Measurements from ENCODE around the gene JAK1. TPM values are rescaled to one million over a fixed set of nuclear protein-coding genes. Genes with fewer than 3 reads are reported as not detected.

The JAK1 gene
- total RNA-seq, 2 donors from 2014 or later, result 22.9 to 23.2 TPM

DNA sequence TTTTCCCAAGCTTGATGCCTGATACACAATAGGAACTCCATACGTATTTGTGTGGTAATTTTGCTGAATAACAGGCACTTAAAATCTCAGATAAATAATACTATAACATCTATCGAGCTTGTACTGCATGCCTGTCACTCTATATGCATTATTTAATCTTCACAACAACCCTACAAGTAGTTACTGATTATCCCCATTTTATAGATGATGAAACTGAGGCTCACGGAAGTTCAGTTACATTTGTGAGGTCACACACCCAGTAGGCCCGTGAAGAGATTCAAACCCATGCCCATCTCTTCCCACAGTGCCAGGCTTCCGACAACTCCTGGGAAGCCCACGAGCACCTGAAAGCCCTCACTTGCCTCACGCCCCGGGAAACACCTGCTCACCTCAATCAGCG is 122.7 kb downstream of the JAK1 start:
- no peak overlapping the region for H3K4me3 ChIP-seq (ENCODE audit: low read length)
- no peaks in the 10 kb centered on the region for H3K4me1 ChIP-seq (ENCODE audit: control insufficient read depth, insufficient read depth, low read length)
- 82 to 91% methylated on average over 5 to 9 of the region's 9 CpGs for WGBS, 2 experiments (ENCODE audit: insufficient coverage in 1 of 2, insufficient read length in 1 of 2)
- peaks cover 38% of the 10 kb centered on the region for H3K36me3 Mint-ChIP-seq (ENCODE audit: low read depth)
- no peaks in the 10 kb centered on the region for H3K27me3 ChIP-seq (ENCODE audit: control insufficient read depth, insufficient read depth, low read length, poor library complexity, severe bottlenecking)
- no peak overlapping the region for H3K4me3 Mint-ChIP-seq
- peaks cover 21% of the 10 kb centered on the region for H3K36me3 ChIP-seq (ENCODE audit: control insufficient read depth, insufficient read depth, low read length)
- H3K27me3 Mint-ChIP-seq (ENCODE audit: insufficient read depth), result no peaks in the 10 kb centered on the region
- DNase-seq, result no peak
- no peaks in the 10 kb centered on the region for H3K9me3 Mint-ChIP-seq
- H3K9ac ChIP-seq (ENCODE audit: extremely low read depth, low read length, poor library complexity, severe bottlenecking), result no peak overlapping the region
- no peaks in the 10 kb centered on the region for H3K9me3 ChIP-seq (ENCODE audit: control insufficient read depth, low read length)
- H3K4me1 Mint-ChIP-seq, result no peaks in the 10 kb centered on the region
- H3K27ac Mint-ChIP-seq, result no peak overlapping the region
- no peak for TF ChIP-seq CTCF (conservative IDR thresholded peaks at IDR 0.05)
- H3K27ac ChIP-seq (ENCODE audit: low read depth, low read length), result no peak overlapping the region

DNA sequence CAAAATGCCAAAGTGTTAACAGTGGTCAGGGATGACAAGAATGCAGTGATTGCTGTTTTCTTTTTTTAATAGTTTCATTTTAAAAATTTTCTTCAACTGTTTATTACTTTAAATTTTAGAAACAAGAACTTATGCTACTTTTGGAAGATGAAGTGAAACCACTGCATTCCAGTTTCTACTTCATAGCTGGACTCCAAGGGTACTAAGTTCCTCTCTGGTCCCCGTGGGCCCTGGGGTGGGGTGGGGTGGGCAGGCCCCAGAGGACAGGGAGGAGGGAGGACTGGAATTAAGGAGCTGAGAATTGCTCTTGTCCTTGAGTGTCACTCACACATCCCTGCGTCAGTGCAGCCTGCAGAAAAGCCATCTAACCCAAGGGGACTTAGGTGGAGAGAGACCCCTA is 124.1 kb downstream of the JAK1 start:
- no peak for DNase-seq
- no peaks in the 10 kb centered on the region for H3K4me1 Mint-ChIP-seq
- Histone ChIP-seq H3K4me1 (ENCODE audit: control insufficient read depth, insufficient read depth, low read length) (no peaks in the 10 kb centered on the region), H3K4me3 (ENCODE audit: low read length) (no peak overlapping the region), H3K27ac (ENCODE audit: low read depth, low read length) (no peak overlapping the region), H3K36me3 (ENCODE audit: control insufficient read depth, insufficient read depth, low read length) (peaks cover 30% of the 10 kb centered on the region), H3K9me3 (ENCODE audit: control insufficient read depth, low read length) (no peaks in the 10 kb centered on the region), H3K27me3 (ENCODE audit: control insufficient read depth, insufficient read depth, low read length, poor library complexity, severe bottlenecking) (no peaks in the 10 kb centered on the region), H3K9ac (ENCODE audit: extremely low read depth, low read length, poor library complexity, severe bottlenecking) (no peak overlapping the region)
- 94 to 100% methylated on average over 1 to 2 of the region's 2 CpGs for WGBS, 2 experiments (ENCODE audit: insufficient coverage in 1 of 2, insufficient read length in 1 of 2)
- H3K9me3 Mint-ChIP-seq, result no peaks in the 10 kb centered on the region
- H3K4me3 Mint-ChIP-seq, result no peak overlapping the region
- TF ChIP-seq CTCF (conservative IDR thresholded peaks at IDR 0.05), result no peak
- H3K36me3 Mint-ChIP-seq (ENCODE audit: low read depth), result peaks cover 46% of the 10 kb centered on the region
- H3K27ac Mint-ChIP-seq, result no peak overlapping the region
- no peaks in the 10 kb centered on the region for H3K27me3 Mint-ChIP-seq (ENCODE audit: insufficient read depth)

DNA sequence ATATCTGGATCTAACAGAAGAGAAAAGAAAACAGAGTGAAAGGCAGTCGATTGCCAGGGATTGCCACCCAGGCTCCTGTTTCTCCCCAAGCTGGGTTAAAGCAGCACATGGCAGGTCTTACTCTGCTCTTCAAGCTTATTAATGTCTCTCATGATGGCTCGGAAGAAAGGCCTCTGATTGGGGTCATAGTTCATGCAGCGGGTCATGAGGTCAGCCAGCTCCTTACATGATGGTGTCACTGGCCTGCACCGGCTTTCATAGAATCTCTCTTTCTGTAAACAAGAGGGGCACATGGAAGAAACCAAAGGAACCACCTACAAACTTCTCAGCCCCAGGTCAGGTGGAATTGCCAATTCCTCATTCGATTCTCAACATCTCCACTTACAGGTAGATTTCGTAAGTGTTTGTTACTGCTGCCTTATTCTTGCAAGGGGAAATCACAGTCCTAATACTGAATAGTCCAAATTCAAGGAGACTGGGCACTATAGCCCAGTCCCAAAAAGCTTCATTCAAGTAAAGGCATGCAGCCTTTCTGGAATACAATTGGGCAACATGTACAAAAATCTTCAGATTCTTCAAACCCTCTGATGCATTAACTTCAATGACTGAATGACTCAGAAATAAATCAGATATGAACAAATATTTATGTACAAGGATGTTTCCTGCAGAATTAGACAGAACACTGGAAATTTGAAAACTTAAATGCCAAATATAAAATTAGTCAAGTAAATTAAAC is 124.9 kb downstream of the JAK1 start:
- peaks cover 37% of the 10 kb centered on the region for H3K36me3 ChIP-seq (ENCODE audit: control insufficient read depth, insufficient read depth, low read length)
- no peak overlapping the region for H3K27ac ChIP-seq (ENCODE audit: low read depth, low read length)
- Mint-ChIP-seq H3K36me3 (ENCODE audit: low read depth) (peaks cover 46% of the 10 kb centered on the region), H3K27ac (no peak overlapping the region), H3K4me1 (no peaks in the 10 kb centered on the region), H3K27me3 (ENCODE audit: insufficient read depth) (no peaks in the 10 kb centered on the region), H3K4me3 (no peak overlapping the region), H3K9me3 (no peaks in the 10 kb centered on the region)
- no peak for DNase-seq
- no peak overlapping the region for H3K9ac ChIP-seq (ENCODE audit: extremely low read depth, low read length, poor library complexity, severe bottlenecking)
- WGBS, 2 experiments (ENCODE audit: insufficient coverage in 1 of 2, insufficient read length in 1 of 2), result 71 to 75% methylated on average over 5 to 6 of the region's 6 CpGs
- no peaks in the 10 kb centered on the region for H3K9me3 ChIP-seq (ENCODE audit: control insufficient read depth, low read length)
- H3K4me3 ChIP-seq (ENCODE audit: low read length), result no peak overlapping the region
- TF ChIP-seq CTCF (conservative IDR thresholded peaks at IDR 0.05), result no peak
- no peaks in the 10 kb centered on the region for H3K4me1 ChIP-seq (ENCODE audit: control insufficient read depth, insufficient read depth, low read length)
- no peaks in the 10 kb centered on the region for H3K27me3 ChIP-seq (ENCODE audit: control insufficient read depth, insufficient read depth, low read length, poor library complexity, severe bottlenecking)
